Muscle of leg (tissue), 11 donors: ENCODE data around the gene RAD51B. TPM values are rescaled to one million over a fixed set of nuclear protein-coding genes. Genes with fewer than 3 reads are reported as not detected.

Experiments
- DNase-seq: peaks from one replicate; pipeline ENCODE4 v3.0.0; 2013
- H3K27ac ChIP-seq: one replicate; pipeline ENCODE4 v1.5.1; 2013; ENCODE audit warnings: mild to moderate bottlenecking, low read length, control low read depth
- H3K27me3 ChIP-seq: one replicate; pipeline ENCODE4 v1.6.1; 2013; ENCODE audit warnings: low read length; ENCODE audit not compliant: control insufficient read depth, insufficient read depth
- H3K36me3 ChIP-seq: one replicate; pipeline ENCODE4 v1.6.1; 2013; ENCODE audit warnings: low read length; ENCODE audit not compliant: control insufficient read depth, insufficient read depth
- H3K4me1 ChIP-seq: one replicate; pipeline ENCODE4 v1.6.1; 2013; ENCODE audit warnings: low read length; ENCODE audit not compliant: control insufficient read depth, insufficient read depth
- H3K4me3 ChIP-seq: one replicate; pipeline ENCODE4 v1.5.1; 2013; ENCODE audit warnings: low read length, control low read depth
- H3K9me3 ChIP-seq: replicated peaks from 2 replicates; pipeline ENCODE4 v1.6.1; 2013; ENCODE audit warnings: low read depth, low read length; ENCODE audit not compliant: control insufficient read depth
- WGBS: methylation state at CpG from one replicate; pipeline ENCODE4 v1.1.5; 2013; ENCODE audit warnings: missing lambda C conversion rate; ENCODE audit not compliant: insufficient coverage; 5-methylcytosine and 5-hydroxymethylcytosine counted together
- polyA plus RNA-seq, 8 donors: library from polyadenylated mRNA; unstranded; fragments of 120-200 nt; gene quantifications; one replicate each; pipeline versions ENCODE4 v1.2.1 to v1.2.3, GENCODE V29; 2013; ENCODE audit warnings: inconsistent platforms in 1 of 8, low replicate concordance in 1 of 8; ENCODE audit not compliant: insufficient read length in 8 of 8, insufficient read depth in 1 of 8
- total RNA-seq: library from RNA; stranded (reverse); fragments of 120-200 nt; gene quantifications from one replicate; pipeline ENCODE4 v1.2.4, GENCODE V29; 2013

The RAD51B gene
- total and polyA plus RNA-seq, 9 donors = 6.0 to 16.5 (median 7.2) TPM

- H3K27ac ChIP-seq = no peak overlapping the region
- no peaks in the 10 kb centered on the region for H3K36me3 ChIP-seq
- H3K4me3 ChIP-seq = no peak overlapping the region
- peaks cover 77% of the 10 kb centered on the region for H3K4me1 ChIP-seq
- H3K27me3 ChIP-seq = no peaks in the 10 kb centered on the region
- no CpG with 5 or more reads among the region's 9 CpGs for WGBS
- DNase-seq = no peak
- H3K9me3 ChIP-seq = no peaks in the 10 kb centered on the region
Observed at GRCh38 chr14:68663385-68664076, 844.0 kb downstream of the RAD51B start.

GRCh38 chr14:68664225-68664681 is 844.7 kb downstream of the RAD51B start:
- H3K27ac ChIP-seq = peak overlapping the region; percentile 86
- DNase-seq = no peak
- peaks cover 77% of the 10 kb centered on the region for H3K4me1 ChIP-seq
- WGBS = 56% methylated on average over 4 of the region's 4 CpGs
- no peaks in the 10 kb centered on the region for H3K36me3 ChIP-seq
- no peaks in the 10 kb centered on the region for H3K9me3 ChIP-seq
- no peak overlapping the region for H3K4me3 ChIP-seq
- no peaks in the 10 kb centered on the region for H3K27me3 ChIP-seq

GRCh38 chr14:68665131-68665530 is 845.6 kb downstream of the RAD51B start:
- H3K9me3 ChIP-seq = no peaks in the 10 kb centered on the region
- H3K27me3 ChIP-seq = no peaks in the 10 kb centered on the region
- no peaks in the 10 kb centered on the region for H3K36me3 ChIP-seq
- 43% methylated on average over 3 of the region's 4 CpGs for WGBS
- peaks cover 77% of the 10 kb centered on the region for H3K4me1 ChIP-seq
- peak overlapping the region; percentile 86 for H3K27ac ChIP-seq
- no peak overlapping the region for H3K4me3 ChIP-seq
- no peak for DNase-seq

- Histone ChIP-seq H3K4me3 (no peak overlapping the region), H3K36me3 (no peaks in the 10 kb centered on the region), H3K9me3 (no peaks in the 10 kb centered on the region), H3K27ac (peak overlapping the region; percentile 86), H3K4me1 (peaks cover 83% of the 10 kb centered on the region), H3K27me3 (no peaks in the 10 kb centered on the region)
- DNase-seq = peak; percentile 66
Observed at GRCh38 chr14:68665792-68666204, 846.2 kb downstream of the RAD51B start.

GRCh38 chr14:68666236-68666635 is 846.7 kb downstream of the RAD51B start:
- peak overlapping the region; percentile 86 for H3K27ac ChIP-seq
- peak; percentile 69 for DNase-seq
- no peaks in the 10 kb centered on the region for H3K27me3 ChIP-seq
- no peak overlapping the region for H3K4me3 ChIP-seq
- H3K4me1 ChIP-seq = peaks cover 86% of the 10 kb centered on the region
- WGBS = no CpG with 5 or more reads among the region's 2 CpGs
- H3K9me3 ChIP-seq = no peaks in the 10 kb centered on the region
- H3K36me3 ChIP-seq = no peaks in the 10 kb centered on the region

GRCh38 chr14:68666899-68667298 is 847.3 kb downstream of the RAD51B start:
- Histone ChIP-seq H3K27ac (peak overlapping the region; percentile 86), H3K4me3 (no peak overlapping the region), H3K36me3 (no peaks in the 10 kb centered on the region), H3K4me1 (peaks cover 86% of the 10 kb centered on the region), H3K27me3 (no peaks in the 10 kb centered on the region), H3K9me3 (no peaks in the 10 kb centered on the region)
- DNase-seq = no peak
- 94% methylated on average over 4 of the region's 5 CpGs for WGBS

- H3K4me1 ChIP-seq = peaks cover 87% of the 10 kb centered on the region
- no peak for DNase-seq
- peak overlapping the region; percentile 86 for H3K27ac ChIP-seq
- H3K27me3 ChIP-seq = no peaks in the 10 kb centered on the region
- H3K36me3 ChIP-seq = no peaks in the 10 kb centered on the region
- H3K9me3 ChIP-seq = no peaks in the 10 kb centered on the region
- H3K4me3 ChIP-seq = no peak overlapping the region
Observed at GRCh38 chr14:68667313-68667791, 847.8 kb downstream of the RAD51B start.

- Histone ChIP-seq H3K27ac (peak overlapping the region; percentile 8), H3K4me3 (no peak overlapping the region), H3K27me3 (no peaks in the 10 kb centered on the region), H3K9me3 (no peaks in the 10 kb centered on the region), H3K4me1 (peaks cover 83% of the 10 kb centered on the region), H3K36me3 (no peaks in the 10 kb centered on the region)
- DNase-seq = no peak
- 93% methylated on average over 2 of the region's 4 CpGs for WGBS
Observed at GRCh38 chr14:68668028-68668427, 848.4 kb downstream of the RAD51B start.

- H3K27ac ChIP-seq = peak overlapping the region; percentile 75
- H3K36me3 ChIP-seq = no peaks in the 10 kb centered on the region
- DNase-seq = no peak
- H3K9me3 ChIP-seq = no peaks in the 10 kb centered on the region
- peaks cover 78% of the 10 kb centered on the region for H3K4me1 ChIP-seq
- 86% methylated on average over 4 of the region's 7 CpGs for WGBS
- no peak overlapping the region for H3K4me3 ChIP-seq
- no peaks in the 10 kb centered on the region for H3K27me3 ChIP-seq
Observed at GRCh38 chr14:68668531-68668930, 849.0 kb downstream of the RAD51B start.

- Histone ChIP-seq H3K9me3 (no peaks in the 10 kb centered on the region), H3K4me3 (no peak overlapping the region), H3K36me3 (no peaks in the 10 kb centered on the region), H3K27ac (peak overlapping the region; percentile 75), H3K27me3 (no peaks in the 10 kb centered on the region), H3K4me1 (peaks cover 78% of the 10 kb centered on the region)
- peak; percentile 58 for DNase-seq
- 0% methylated on average over 1 of the region's 3 CpGs for WGBS
Observed at GRCh38 chr14:68669111-68669511, 849.5 kb downstream of the RAD51B start.
